Spinal cord (tissue), 10 donors: Measurements from ENCODE around the gene NDC1. TPM values are rescaled to one million over a fixed set of nuclear protein-coding genes. Genes with fewer than 3 reads are reported as not detected.
"Not testable (repeated sequence)": the region's sequence is repeated elsewhere in the genome, so short reads cannot be mapped to it uniquely, and the experiment has no call there.

Experiments used
- DNase-seq, 6 donors: peaks; one replicate each; pipeline versions ENCODE4 v3.0.0 to v3.0.0-alpha.2; 2013 to 2015; ENCODE audit warnings: low spot score in 6 of 6, low read depth in 4 of 6
- H3K27ac ChIP-seq: one replicate; pipeline ENCODE4 v1.5.1; 2013; ENCODE audit warnings: low read depth, low read length, control low read depth
- H3K27me3 ChIP-seq: one replicate; pipeline ENCODE4 v1.6.1; 2013; ENCODE audit warnings: low read length; ENCODE audit not compliant: control insufficient read depth, insufficient read depth
- H3K36me3 ChIP-seq: one replicate; pipeline ENCODE4 v1.6.1; 2013; ENCODE audit warnings: low read length; ENCODE audit not compliant: control insufficient read depth, insufficient read depth
- H3K4me1 ChIP-seq: one replicate; pipeline ENCODE4 v1.6.1; 2013; ENCODE audit warnings: low read length; ENCODE audit not compliant: control insufficient read depth, insufficient read depth
- H3K4me3 ChIP-seq: one replicate; pipeline ENCODE4 v1.5.1; 2013; ENCODE audit warnings: low read depth, low read length, control low read depth
- H3K9me3 ChIP-seq: one replicate; pipeline ENCODE4 v1.6.1; 2013; ENCODE audit warnings: low read length; ENCODE audit not compliant: control insufficient read depth, insufficient read depth
- WGBS: methylation state at CpG from one replicate; pipeline ENCODE4 v1.1.5; 2013; ENCODE audit warnings: missing lambda C conversion rate; ENCODE audit not compliant: insufficient coverage; 5-methylcytosine and 5-hydroxymethylcytosine counted together
- polyA plus RNA-seq, 2 donors: library from polyadenylated mRNA; unstranded; fragments of 120-200 nt; gene quantifications; one replicate each; pipeline ENCODE4 v1.2.1, GENCODE V29; 2013; ENCODE audit not compliant: insufficient read length in 2 of 2
- total RNA-seq, 2 donors: library from RNA; depleted of rRNA in 1 of 2; stranded (reverse); fragments of 120-200 nt in 1 of 2; fragments of >200 nt in 1 of 2; gene quantifications; one replicate each; pipeline versions ENCODE4 v1.2.3 to v1.2.4, GENCODE V29; 2013 to 2014
- donor health status: healthy.

NDC1 gene
- total and polyA plus RNA-seq, 4 donors, result 15.3 to 28.7 (median 17.1) TPM

GRCh38 chr1:53760497-53760896, 77.6 kb downstream of the NDC1 start:
- not testable (repeated sequence) for H3K9me3 ChIP-seq, H3K27ac ChIP-seq, H3K27me3 ChIP-seq, H3K4me3 ChIP-seq, H3K36me3 ChIP-seq, H3K4me1 ChIP-seq, DNase-seq
- 97% methylated on average over 3 of the region's 7 CpGs for WGBS

GRCh38 chr1:53755874-53756273, 82.2 kb downstream of the NDC1 start:
- H3K4me1 ChIP-seq, result no peaks in the 10 kb centered on the region
- H3K9me3 ChIP-seq, result no peaks in the 10 kb centered on the region
- no peaks in the 10 kb centered on the region for H3K36me3 ChIP-seq
- 79% methylated on average over 5 of the region's 5 CpGs for whole genome bisulfite sequencing
- no peak overlapping the region for H3K27ac ChIP-seq
- no peak for DNase-seq
- H3K4me3 ChIP-seq, result no peak overlapping the region
- no peaks in the 10 kb centered on the region for H3K27me3 ChIP-seq

- 0% methylated on average over 2 of the region's 6 CpGs for WGBS
- Histone ChIP-seq H3K36me3 (no peaks in the 10 kb centered on the region), H3K27ac (no peak overlapping the region), H3K4me3 (no peak overlapping the region), H3K27me3 (no peaks in the 10 kb centered on the region), H3K9me3 (no peaks in the 10 kb centered on the region), H3K4me1 (no peaks in the 10 kb centered on the region)
- DNase-seq, result peak in 3 of 6 donors; percentile 35 to 82 (median 64)
These were observed 83.4 kb downstream of the NDC1 start for GRCh38 chr1:53754484-53755312.

- no peaks in the 10 kb centered on the region for H3K27me3 ChIP-seq
- H3K4me3 ChIP-seq, result no peak overlapping the region
- H3K4me1 ChIP-seq, result no peaks in the 10 kb centered on the region
- DNase-seq, result no peak
- no peaks in the 10 kb centered on the region for H3K36me3 ChIP-seq
- H3K27ac ChIP-seq, result no peak overlapping the region
- no peaks in the 10 kb centered on the region for H3K9me3 ChIP-seq
- WGBS, result 88% methylated on average over 6 of the region's 6 CpGs
These were observed 85.8 kb downstream of the NDC1 start for GRCh38 chr1:53752281-53752680.

GRCh38 chr1:53747841-53748240, 90.3 kb downstream of the NDC1 start:
- Histone ChIP-seq H3K4me3 (no peak overlapping the region), H3K27ac (no peak overlapping the region), H3K4me1 (no peaks in the 10 kb centered on the region), H3K27me3 (no peaks in the 10 kb centered on the region), H3K36me3 (no peaks in the 10 kb centered on the region), H3K9me3 (no peaks in the 10 kb centered on the region)
- DNase-seq, result no peak
- 88% methylated on average over 8 of the region's 8 CpGs for WGBS

GRCh38 chr1:53740621-53741105, 97.4 kb downstream of the NDC1 start:
- 66% methylated on average over 4 of the region's 8 CpGs for WGBS
- Histone ChIP-seq H3K27me3 (peaks cover 47% of the 10 kb centered on the region), H3K4me3 (no peak overlapping the region), H3K27ac (no peak overlapping the region), H3K4me1 (peaks cover 24% of the 10 kb centered on the region), H3K9me3 (no peaks in the 10 kb centered on the region), H3K36me3 (no peaks in the 10 kb centered on the region)
- DNase-seq, result no peak

GRCh38 chr1:53739109-53739681, 98.9 kb downstream of the NDC1 start, which contains the start of gene GLIS1:
Gene GLIS1 (minus strand): TSS chr1:53739164. CDS start chr1:53738064, 1,100 bp downstream.
- H3K27me3 ChIP-seq, result peaks cover 51% of the 10 kb centered on the region
- H3K27ac ChIP-seq, result no peak within 1 kb of the TSS
- peaks cover 24% of the 10 kb centered on the region for H3K4me1 ChIP-seq
- H3K4me3 ChIP-seq, result peak within 1 kb of the TSS; percentile 35
- under 1% methylated on average over 73 of the region's 73 CpGs for WGBS
- H3K36me3 ChIP-seq, result no peaks in the 10 kb centered on the region
- no peaks in the 10 kb centered on the region for H3K9me3 ChIP-seq
- peak in 5 of 6 donors; percentile 69 to 95 (median 77) for DNase-seq

GRCh38 chr1:53738205-53739108, 99.6 kb downstream of the NDC1 start:
- DNase-seq, result peak in 1 of 6 donors; percentile 24
- Histone ChIP-seq H3K9me3 (no peaks in the 10 kb centered on the region), H3K27me3 (peaks cover 51% of the 10 kb centered on the region), H3K36me3 (no peaks in the 10 kb centered on the region), H3K4me3 (peak overlapping the region; percentile 35), H3K27ac (no peak overlapping the region), H3K4me1 (peaks cover 24% of the 10 kb centered on the region)
- WGBS, result under 1% methylated on average over 101 of the region's 101 CpGs

GRCh38 chr1:53737648-53738204, 100.4 kb downstream of the NDC1 start:
- Histone ChIP-seq H3K36me3 (no peaks in the 10 kb centered on the region), H3K27me3 (peaks cover 56% of the 10 kb centered on the region), H3K9me3 (no peaks in the 10 kb centered on the region), H3K4me1 (peaks cover 24% of the 10 kb centered on the region), H3K4me3 (peak overlapping the region; percentile 35), H3K27ac (no peak overlapping the region)
- DNase-seq, result no peak
- 1% methylated on average over 57 of the region's 58 CpGs for WGBS
